Uterus (tissue), 4 donors: ENCODE data around the gene ATRN. TPM values are rescaled to one million over a fixed set of nuclear protein-coding genes. Genes with fewer than 3 reads are reported as not detected.

Experiments
- DNase-seq, 2 donors: peaks; one replicate each; pipeline ENCODE4 v3.0.0-alpha.2; 2019 to 2020
- H3K27ac ChIP-seq, 2 donors: fragments of 200-600 bp; sonication (generic); 1 replicate in 1 of 2; 2 replicates in 1 of 2; pipeline ENCODE4 v1.5.1; 2016 to 2018
- H3K27me3 ChIP-seq, 2 donors: fragments of 200-600 bp; sonication (generic); one replicate each; pipeline ENCODE4 v1.5.1; 2018 to 2019; ENCODE audit warnings: control low read depth in 1 of 2
- H3K36me3 ChIP-seq, 2 donors: fragments of 200-600 bp; sonication (generic); one replicate each; pipeline ENCODE4 v1.5.1; 2019; ENCODE audit warnings: control low read depth in 1 of 2
- H3K4me1 ChIP-seq, 2 donors: fragments of 200-600 bp; sonication (generic); one replicate each; pipeline ENCODE4 v1.5.1; 2018 to 2019; ENCODE audit warnings: control low read depth in 1 of 2
- H3K4me3 ChIP-seq, 2 donors: fragments of 200-600 bp; sonication (generic); 1 replicate in 1 of 2; 2 replicates in 1 of 2; pipeline ENCODE4 v1.5.1; 2018 to 2019; ENCODE audit warnings: mild to moderate bottlenecking in 1 of 2
- H3K9me3 ChIP-seq, 2 donors: fragments of 200-600 bp; sonication (generic); one replicate each; pipeline ENCODE4 v1.5.1; 2019; ENCODE audit warnings: control low read depth in 1 of 2
- POLR2A ChIP-seq, 2 donors: fragments of 450-650 bp; IDR thresholded peaks; one replicate each; pipeline ENCODE4 v1.6.1; 2016; ENCODE audit warnings: antibody characterized with exemption in 2 of 2, mild to moderate bottlenecking in 1 of 2, moderate library complexity in 1 of 2
- intact Hi-C: fragments of 100-400 bp; cut with DNase I; formaldehyde crosslinking; loops from one replicate; pipeline ENCODE4 v1.15.1; 2023; ENCODE audit warnings: low total_unique reads
- total RNA-seq, 4 donors: library from RNA; depleted of rRNA in 3 of 4; stranded (reverse); fragments of >200 nt in 3 of 4; gene quantifications; one replicate each; pipeline versions ENCODE4 v1.1.0 to v1.2.4, GENCODE V29; 2014 to 2023
- TF ChIP-seq, protein P1 (sequence below), 4 experiments: fragments of 200-600 bp in 2 of 4; fragments of 450-650 bp in 2 of 4; sonication (generic) in 2 of 4; IDR thresholded peaks; one replicate each; pipeline ENCODE4 v1.5.1; 2016 to 2019; ENCODE audit warnings: antibody characterized with exemption in 4 of 4, mild to moderate bottlenecking in 2 of 4, moderate library complexity in 1 of 4
- donor health status: DM: yes; HTN: yes; CAD: no.

Gene ATRN
- total RNA-seq, 4 donors from 2014 or later, result 7.4 to 76.7 (median 21.2) TPM

GRCh38 chr20:3670945-3671344 lies 200.1 kb downstream of the ATRN start:
- no peak for DNase-seq
- Histone ChIP-seq H3K27ac (no peak overlapping the region), H3K36me3 (no peaks in the 10 kb centered on the region), H3K4me3 (no peak overlapping the region), H3K4me1 (peaks cover 0 to 2% of the 10 kb centered on the region in 2 donors), H3K27me3 (no peaks in the 10 kb centered on the region), H3K9me3 (no peaks in the 10 kb centered on the region)
- TF ChIP-seq POLR2A (IDR thresholded peaks at IDR 0.05), result no peak
- TF ChIP-seq, protein P1, sequence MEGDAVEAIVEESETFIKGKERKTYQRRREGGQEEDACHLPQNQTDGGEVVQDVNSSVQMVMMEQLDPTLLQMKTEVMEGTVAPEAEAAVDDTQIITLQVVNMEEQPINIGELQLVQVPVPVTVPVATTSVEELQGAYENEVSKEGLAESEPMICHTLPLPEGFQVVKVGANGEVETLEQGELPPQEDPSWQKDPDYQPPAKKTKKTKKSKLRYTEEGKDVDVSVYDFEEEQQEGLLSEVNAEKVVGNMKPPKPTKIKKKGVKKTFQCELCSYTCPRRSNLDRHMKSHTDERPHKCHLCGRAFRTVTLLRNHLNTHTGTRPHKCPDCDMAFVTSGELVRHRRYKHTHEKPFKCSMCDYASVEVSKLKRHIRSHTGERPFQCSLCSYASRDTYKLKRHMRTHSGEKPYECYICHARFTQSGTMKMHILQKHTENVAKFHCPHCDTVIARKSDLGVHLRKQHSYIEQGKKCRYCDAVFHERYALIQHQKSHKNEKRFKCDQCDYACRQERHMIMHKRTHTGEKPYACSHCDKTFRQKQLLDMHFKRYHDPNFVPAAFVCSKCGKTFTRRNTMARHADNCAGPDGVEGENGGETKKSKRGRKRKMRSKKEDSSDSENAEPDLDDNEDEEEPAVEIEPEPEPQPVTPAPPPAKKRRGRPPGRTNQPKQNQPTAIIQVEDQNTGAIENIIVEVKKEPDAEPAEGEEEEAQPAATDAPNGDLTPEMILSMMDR (IDR thresholded peaks at IDR 0.05), result no peak
- intact Hi-C loops, result no loop called here

DNA sequence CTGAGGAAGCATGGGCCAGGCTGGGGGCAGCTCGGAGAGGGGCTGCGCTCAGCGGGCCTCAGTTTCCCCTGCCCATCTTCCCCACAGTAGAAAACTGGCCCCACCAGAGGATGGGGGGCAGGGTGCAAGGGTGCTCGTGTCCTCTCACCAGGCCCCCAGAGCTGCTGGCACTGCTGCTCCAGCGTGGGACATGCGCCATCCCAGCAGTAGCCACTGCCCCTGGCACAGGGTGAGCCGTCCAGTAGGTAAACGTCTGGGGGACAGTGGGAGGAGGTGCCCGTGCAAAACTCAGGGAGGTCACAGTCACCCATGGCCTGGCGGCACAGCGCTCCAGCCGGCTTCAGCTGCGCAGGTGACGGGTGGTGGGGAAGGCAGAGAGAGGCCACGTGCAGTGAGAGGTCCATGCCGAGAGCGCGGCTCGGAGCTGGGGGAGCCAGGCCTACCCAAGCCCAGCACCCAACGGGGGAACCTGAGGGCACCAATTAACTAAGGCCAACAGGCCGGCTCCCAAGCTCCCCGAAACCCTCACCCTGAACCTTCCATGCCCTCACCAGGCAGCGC lies 201.2 kb downstream of the ATRN start:
- Histone ChIP-seq H3K9me3 (no peaks in the 10 kb centered on the region), H3K4me3 (no peak overlapping the region), H3K27ac (no peak overlapping the region), H3K36me3 (no peaks in the 10 kb centered on the region), H3K4me1 (peaks cover 2 to 7% of the 10 kb centered on the region in 2 donors), H3K27me3 (no peaks in the 10 kb centered on the region)
- TF ChIP-seq, protein P1 (IDR thresholded peaks at IDR 0.05), result no peak
- no peak for TF ChIP-seq POLR2A (IDR thresholded peaks at IDR 0.05)
- intact Hi-C loops, result no loop called here
- DNase-seq, result no peak

DNA sequence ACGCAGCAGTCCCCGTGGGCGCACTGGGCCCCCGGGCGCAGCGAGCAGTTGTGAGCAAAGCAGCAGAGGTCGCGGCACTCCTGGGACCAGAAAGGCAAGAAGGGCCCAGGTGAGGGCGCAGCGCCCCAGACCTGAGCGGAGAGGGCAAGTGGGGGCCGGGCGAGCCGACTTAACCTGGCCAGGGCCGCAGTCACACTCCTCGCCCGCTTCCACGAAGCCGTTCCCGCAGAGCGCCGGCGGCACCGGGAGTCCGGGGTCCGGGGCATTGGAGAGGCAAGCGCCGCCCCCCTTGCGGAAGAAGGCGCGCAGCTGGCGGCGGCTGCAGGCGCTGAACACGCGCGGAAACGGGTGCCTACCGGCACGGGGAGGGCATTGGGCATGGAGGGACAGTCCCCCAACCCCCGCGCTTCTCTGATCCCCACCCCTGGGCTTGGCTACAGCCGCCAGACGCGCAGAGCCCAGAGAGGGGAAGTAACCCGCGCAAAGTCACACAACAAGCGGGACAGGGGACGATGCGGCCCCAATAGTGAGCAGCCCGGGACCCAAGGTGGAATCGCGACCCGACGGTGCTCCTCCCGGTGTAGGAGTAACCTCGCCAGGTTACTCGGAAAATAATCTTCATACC lies 201.8 kb downstream of the ATRN start:
- no peaks in the 10 kb centered on the region for H3K36me3 ChIP-seq
- no peak for DNase-seq
- intact Hi-C loops, result no loop called here
- H3K4me3 ChIP-seq, result no peak overlapping the region
- H3K9me3 ChIP-seq, result no peaks in the 10 kb centered on the region
- peaks cover 8 to 11% of the 10 kb centered on the region in 2 donors for H3K4me1 ChIP-seq
- no peak overlapping the region for H3K27ac ChIP-seq
- H3K27me3 ChIP-seq, result no peaks in the 10 kb centered on the region
- TF ChIP-seq, protein P1 (IDR thresholded peaks at IDR 0.05), result no peak
- no peak for TF ChIP-seq POLR2A (IDR thresholded peaks at IDR 0.05)

DNA sequence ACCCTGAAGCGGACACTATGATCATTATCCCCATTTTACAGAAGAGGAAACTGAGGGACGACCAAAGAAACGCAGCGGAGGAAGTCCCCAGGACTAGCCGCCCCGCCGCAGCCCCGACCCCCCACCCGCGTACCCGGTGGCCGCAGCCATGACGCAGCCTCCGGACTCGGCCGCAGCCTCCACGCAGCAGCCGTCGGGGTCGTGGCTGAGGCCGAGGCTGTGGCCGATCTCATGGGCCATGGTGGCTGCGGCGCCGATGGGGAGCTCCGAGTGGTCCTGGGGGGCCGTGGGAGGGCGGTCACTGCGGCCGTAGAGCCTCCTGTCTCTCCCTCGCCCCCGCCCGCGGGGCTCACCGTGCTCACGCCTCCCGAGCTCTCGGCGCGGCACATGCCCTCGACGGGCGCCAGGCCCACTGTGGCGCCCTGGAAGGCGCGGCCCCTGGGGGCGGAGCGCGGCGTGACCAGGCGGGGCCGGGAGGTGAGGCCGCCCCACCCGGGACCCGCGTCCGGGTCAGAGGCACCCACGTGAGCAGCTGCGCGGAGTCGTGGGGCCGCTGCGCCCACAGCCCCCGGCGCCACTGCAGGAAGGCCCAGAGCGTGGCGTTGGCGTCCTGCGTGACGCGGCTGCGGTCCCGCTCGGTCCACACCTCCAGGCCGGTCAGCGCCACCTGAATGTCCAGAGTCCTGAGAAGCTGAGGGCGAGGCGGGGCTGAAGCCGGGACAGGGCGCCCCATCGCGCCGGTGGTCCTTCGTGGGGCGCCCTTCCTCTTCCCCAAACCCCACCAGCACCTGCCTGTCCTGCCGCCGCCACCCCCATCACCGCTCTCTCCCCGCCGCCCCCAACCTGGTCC lies 202.6 kb downstream of the ATRN start:
- intact Hi-C loops, result no loop called here
- DNase-seq, result no peak
- H3K27ac ChIP-seq, result no peak overlapping the region
- H3K36me3 ChIP-seq, result no peaks in the 10 kb centered on the region
- H3K4me1 ChIP-seq, result peaks cover 8 to 16% of the 10 kb centered on the region in 2 donors
- no peaks in the 10 kb centered on the region for H3K27me3 ChIP-seq
- TF ChIP-seq, protein P1 (IDR thresholded peaks at IDR 0.05), result no peak
- TF ChIP-seq POLR2A (IDR thresholded peaks at IDR 0.05), result no peak
- no peak overlapping the region for H3K4me3 ChIP-seq
- H3K9me3 ChIP-seq, result no peaks in the 10 kb centered on the region

- intact Hi-C loops, result no loop called here
- no peaks in the 10 kb centered on the region for H3K36me3 ChIP-seq
Measured at GRCh38 chr20:3674447-3674846, 203.6 kb downstream of the ATRN start.

More at GRCh38 chr20:3674447-3674846, 203.6 kb downstream of the ATRN start:
- TF ChIP-seq POLR2A (IDR thresholded peaks at IDR 0.05), result no peak
- TF ChIP-seq, protein P1 (IDR thresholded peaks at IDR 0.05), result no peak
- H3K9me3 ChIP-seq, result no peaks in the 10 kb centered on the region
- no peaks in the 10 kb centered on the region for H3K27me3 ChIP-seq
- H3K4me1 ChIP-seq, result peaks cover 8 to 20% of the 10 kb centered on the region in 2 donors
- no peak for DNase-seq
- H3K4me3 ChIP-seq, result no peak overlapping the region
- H3K27ac ChIP-seq, result no peak overlapping the region
